ENCODE data around the gene FCMR. TPM values are rescaled to one million over a fixed set of nuclear protein-coding genes. Genes with fewer than 3 reads are reported as not detected.
"Not testable (repeated sequence)": the region's sequence is repeated elsewhere in the genome, so short reads cannot be mapped to it uniquely, and the experiment has no call there.

FCMR gene
- total RNA-seq, 1 donor from 2014 or later: not detected

DNA sequence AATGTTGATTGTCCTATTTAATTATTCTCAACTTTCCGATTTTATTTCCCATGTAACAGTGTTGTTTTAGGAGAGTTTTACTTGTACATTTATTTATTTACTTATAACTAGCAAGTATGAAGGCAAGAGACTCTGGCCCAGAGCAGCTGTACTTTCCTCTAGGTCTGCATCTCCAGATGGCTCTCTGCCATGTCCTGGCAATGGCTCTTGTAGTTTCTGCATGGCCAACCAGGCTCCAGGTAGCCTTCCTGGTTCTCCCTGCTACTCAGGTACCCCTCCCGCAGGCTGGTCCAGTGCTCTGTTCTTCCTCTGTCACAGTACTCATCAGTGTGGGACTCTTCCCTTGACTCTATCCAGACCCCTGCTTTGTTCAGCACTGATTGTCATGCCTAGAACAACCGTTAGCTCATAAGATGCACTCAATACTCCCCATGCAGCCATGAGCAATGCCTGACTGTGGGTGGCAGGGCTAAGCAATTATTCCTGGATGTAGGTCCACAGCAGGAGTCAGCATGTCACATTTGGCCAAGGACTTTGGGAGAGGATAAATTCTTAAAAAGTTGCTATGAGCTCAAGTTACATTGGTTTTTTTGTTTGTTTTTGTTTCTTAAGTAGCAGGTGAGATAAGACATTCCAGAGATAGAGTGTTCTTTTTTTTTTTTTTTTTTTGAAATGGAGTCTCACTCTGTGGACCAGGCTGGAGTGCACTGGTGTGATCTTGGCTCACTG, 67.2 kb downstream of the FCMR start:
- DNase-seq (ENCODE audit: low spot score, unreplicated experiment): no peak
- no peak overlapping the region for H3K4me3 Mint-ChIP-seq (ENCODE audit: low read depth)
- peaks cover 35% of the 10 kb centered on the region for H3K9me3 Mint-ChIP-seq (ENCODE audit: low read depth)
- peaks cover 8% of the 10 kb centered on the region for H3K27me3 Mint-ChIP-seq
- peaks cover 3% of the 10 kb centered on the region for H3K4me1 Mint-ChIP-seq (ENCODE audit: low read depth)
- no peaks in the 10 kb centered on the region for H3K36me3 Mint-ChIP-seq (ENCODE audit: insufficient read depth)
- TF ChIP-seq, protein P1, sequence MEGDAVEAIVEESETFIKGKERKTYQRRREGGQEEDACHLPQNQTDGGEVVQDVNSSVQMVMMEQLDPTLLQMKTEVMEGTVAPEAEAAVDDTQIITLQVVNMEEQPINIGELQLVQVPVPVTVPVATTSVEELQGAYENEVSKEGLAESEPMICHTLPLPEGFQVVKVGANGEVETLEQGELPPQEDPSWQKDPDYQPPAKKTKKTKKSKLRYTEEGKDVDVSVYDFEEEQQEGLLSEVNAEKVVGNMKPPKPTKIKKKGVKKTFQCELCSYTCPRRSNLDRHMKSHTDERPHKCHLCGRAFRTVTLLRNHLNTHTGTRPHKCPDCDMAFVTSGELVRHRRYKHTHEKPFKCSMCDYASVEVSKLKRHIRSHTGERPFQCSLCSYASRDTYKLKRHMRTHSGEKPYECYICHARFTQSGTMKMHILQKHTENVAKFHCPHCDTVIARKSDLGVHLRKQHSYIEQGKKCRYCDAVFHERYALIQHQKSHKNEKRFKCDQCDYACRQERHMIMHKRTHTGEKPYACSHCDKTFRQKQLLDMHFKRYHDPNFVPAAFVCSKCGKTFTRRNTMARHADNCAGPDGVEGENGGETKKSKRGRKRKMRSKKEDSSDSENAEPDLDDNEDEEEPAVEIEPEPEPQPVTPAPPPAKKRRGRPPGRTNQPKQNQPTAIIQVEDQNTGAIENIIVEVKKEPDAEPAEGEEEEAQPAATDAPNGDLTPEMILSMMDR (IDR thresholded peaks at IDR 0.05; ENCODE audit: unreplicated experiment): no peak
- H3K27ac Mint-ChIP-seq: no peak overlapping the region

DNA sequence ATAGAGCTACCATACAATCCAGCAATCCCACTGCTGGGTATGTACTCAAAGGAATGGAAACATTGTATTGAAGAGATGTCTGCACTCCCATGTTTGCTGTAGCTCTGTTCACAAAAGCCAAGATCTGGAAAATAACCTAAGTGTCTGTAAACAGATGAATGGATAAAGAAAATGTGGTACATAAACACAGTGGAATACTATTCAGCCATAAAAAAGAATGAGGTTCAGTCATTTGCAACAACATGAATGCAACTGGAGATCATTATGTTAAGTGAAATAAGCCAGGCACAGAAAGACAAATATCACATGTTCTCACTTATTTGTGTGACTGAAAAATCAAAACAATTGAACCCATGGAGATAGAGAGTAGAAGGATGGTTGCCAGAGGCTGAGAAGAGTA, 68.0 kb downstream of the FCMR start:
- H3K4me1 Mint-ChIP-seq (ENCODE audit: low read depth); DNase-seq (ENCODE audit: low spot score, unreplicated experiment); H3K27me3 Mint-ChIP-seq; H3K36me3 Mint-ChIP-seq (ENCODE audit: insufficient read depth); H3K4me3 Mint-ChIP-seq (ENCODE audit: low read depth); H3K27ac Mint-ChIP-seq: not testable (repeated sequence)
- H3K9me3 Mint-ChIP-seq (ENCODE audit: low read depth): peaks cover 40% of the 10 kb centered on the region

Other genes with a start within 250 kb of the FCMR start
- 60.8 and 64.9 TPM in 2 replicates for gene MAPKAPK2, start 237.0 kb downstream of the FCMR start, total RNA-seq
- not detected in 2 replicates for gene IL19, start 151.2 kb downstream of the FCMR start, total RNA-seq
- not detected in 2 replicates for gene IL10, start 149.4 kb downstream of the FCMR start, total RNA-seq
- not detected in 2 replicates for gene IL20, start 56.3 kb downstream of the FCMR start, total RNA-seq
- not detected in 2 replicates for gene IL24, start 24.5 kb downstream of the FCMR start, total RNA-seq
- not detected in 2 replicates for gene PIGR, start 24.5 kb upstream of the FCMR start, total RNA-seq
- not detected in 2 replicates for gene FCAMR, start 48.5 kb upstream of the FCMR start, total RNA-seq
- 31.3 and 31.9 TPM in 2 replicates for gene C1orf116, start 110.8 kb upstream of the FCMR start, total RNA-seq
- 8.7 and 8.8 TPM in 2 replicates for gene YOD1, start 129.3 kb upstream of the FCMR start, total RNA-seq
- 9.6 and 10.6 TPM in 2 replicates for gene PFKFB2, start 131.3 kb upstream of the FCMR start, total RNA-seq
- gene C4BPB, start 166.9 kb upstream of the FCMR start, total RNA-seq: not detected in 2 replicates
- gene C4BPA, start 182.3 kb upstream of the FCMR start, total RNA-seq: not detected in 2 replicates